Left hindlimb (tissue), 1 donor: ENCODE results near the gene IGF1R.

ENCODE experiments used
- DNase-seq: peaks from one replicate; pipeline ENCODE4 v3.0.0-alpha.2; 2018

IGF1R gene

GRCh38 chr15:98648654-98649471 is 524 bp downstream of the IGF1R start:
- peak; percentile 76 for DNase-seq

- DNase-seq = peak; percentile 59
Measured at GRCh38 chr15:98649472-98650416, 1.4 kb downstream of the IGF1R start.

GRCh38 chr15:98650417-98651035 is 2.2 kb downstream of the IGF1R start:
- peak; percentile 55 for DNase-seq

- DNase-seq = peak; percentile 39
Measured at GRCh38 chr15:98651036-98651481, 2.7 kb downstream of the IGF1R start.

GRCh38 chr15:98651581-98652220 is 3.4 kb downstream of the IGF1R start:
- no peak for DNase-seq

- DNase-seq = no peak
Measured at GRCh38 chr15:98653686-98654085, 5.3 kb downstream of the IGF1R start.

- no peak for DNase-seq
Measured at GRCh38 chr15:98654790-98655360, 6.5 kb downstream of the IGF1R start.

- DNase-seq = no peak
Measured at GRCh38 chr15:98655732-98656131, 7.4 kb downstream of the IGF1R start.

- DNase-seq = no peak
Measured at GRCh38 chr15:98657721-98658120, 9.4 kb downstream of the IGF1R start.

- DNase-seq = no peak
Measured at GRCh38 chr15:98658831-98659699, 10.7 kb downstream of the IGF1R start.

GRCh38 chr15:98660055-98660454 is 11.7 kb downstream of the IGF1R start:
- no peak for DNase-seq

GRCh38 chr15:98663045-98663444 is 14.7 kb downstream of the IGF1R start:
- DNase-seq = no peak

GRCh38 chr15:98663606-98664005 is 15.3 kb downstream of the IGF1R start:
- no peak for DNase-seq

- DNase-seq = no peak
Measured at GRCh38 chr15:98666441-98666840, 18.1 kb downstream of the IGF1R start.

- no peak for DNase-seq
Measured at GRCh38 chr15:98666841-98667240, 18.5 kb downstream of the IGF1R start.

- DNase-seq = no peak
Measured at GRCh38 chr15:98667521-98668179, 19.3 kb downstream of the IGF1R start.

GRCh38 chr15:98668566-98669308 is 20.4 kb downstream of the IGF1R start:
- no peak for DNase-seq

GRCh38 chr15:98669638-98670037 is 21.3 kb downstream of the IGF1R start:
- DNase-seq = no peak

- DNase-seq = no peak
Measured at GRCh38 chr15:98671060-98672008, 23.0 kb downstream of the IGF1R start.
